NCI-H1105 (cell line): ENCODE results near the gene TPCN2.

ENCODE experiments used
- DNase-seq: peaks from one replicate; lab custom pipeline; 2025; lab: John Stamatoyannopoulos, UW

Gene TPCN2

GRCh38 chr11:69166218-69167115 is 117.7 kb downstream of the TPCN2 start:
- DNase-seq: no peak

GRCh38 chr11:69167130-69167915 is 118.6 kb downstream of the TPCN2 start:
- no peak for DNase-seq

DNA sequence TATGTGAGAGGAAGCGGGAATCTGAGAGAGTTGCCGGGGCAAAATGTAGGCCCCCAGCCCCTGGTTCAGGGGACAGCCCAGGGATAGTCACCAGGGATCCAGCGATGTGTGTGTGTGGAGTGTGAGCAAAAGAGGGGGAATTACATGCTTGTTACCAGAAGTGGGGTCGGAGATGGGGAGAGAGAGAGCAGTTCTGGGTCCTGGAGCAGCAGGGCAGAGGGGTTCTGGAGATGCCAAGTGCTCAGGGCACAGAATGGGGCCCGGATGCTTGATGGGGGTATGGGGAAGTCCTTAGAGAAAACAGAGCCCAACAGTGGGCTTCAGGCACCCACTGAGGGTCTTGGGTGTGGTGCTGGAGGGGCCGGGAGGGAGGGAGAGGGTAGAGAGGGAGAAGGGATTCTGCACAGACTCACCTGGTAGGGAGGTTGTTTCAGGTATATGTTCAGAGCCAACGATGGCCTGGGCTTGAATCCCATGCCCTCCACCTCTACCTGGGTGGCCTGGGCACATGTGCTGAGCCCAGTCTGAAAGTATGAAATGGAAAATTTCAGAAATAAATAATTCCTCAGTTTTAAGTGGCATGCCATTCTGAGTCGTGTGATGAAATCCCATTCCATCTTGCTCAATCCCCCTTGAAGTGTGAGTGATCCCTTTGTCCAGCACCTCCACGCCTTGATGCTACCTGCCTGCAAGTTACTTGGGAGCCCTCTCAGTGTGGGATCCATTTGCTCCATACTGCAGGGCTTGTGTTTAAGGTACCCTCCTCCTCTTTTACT is 119.4 kb downstream of the TPCN2 start:
- no peak for DNase-seq

GRCh38 chr11:69169479-69169878 is 120.7 kb downstream of the TPCN2 start:
- no peak for DNase-seq

DNA sequence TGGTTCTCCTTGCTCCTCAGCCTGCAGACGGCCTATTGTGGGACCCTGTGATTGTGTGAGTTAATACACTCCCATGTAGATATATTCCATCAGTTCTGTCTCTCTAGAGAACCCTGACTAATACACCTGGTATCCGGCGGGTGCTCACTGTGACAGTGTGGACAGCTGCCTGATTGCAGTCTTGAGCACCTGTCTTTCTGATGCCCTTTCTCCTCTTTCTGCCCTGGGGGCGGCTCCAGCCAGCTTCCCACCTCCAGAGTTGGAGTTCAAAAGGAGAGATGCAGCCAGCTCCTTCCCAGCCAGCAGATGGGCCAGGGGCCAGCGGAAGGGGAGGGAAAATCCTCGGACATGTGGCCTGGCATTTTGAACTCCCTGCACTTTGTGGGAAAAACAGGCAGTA is 122.0 kb downstream of the TPCN2 start:
- no peak for DNase-seq

GRCh38 chr11:69171476-69172240 is 122.9 kb downstream of the TPCN2 start:
- DNase-seq: no peak

GRCh38 chr11:69172674-69173073 is 123.9 kb downstream of the TPCN2 start:
- DNase-seq: no peak

DNA sequence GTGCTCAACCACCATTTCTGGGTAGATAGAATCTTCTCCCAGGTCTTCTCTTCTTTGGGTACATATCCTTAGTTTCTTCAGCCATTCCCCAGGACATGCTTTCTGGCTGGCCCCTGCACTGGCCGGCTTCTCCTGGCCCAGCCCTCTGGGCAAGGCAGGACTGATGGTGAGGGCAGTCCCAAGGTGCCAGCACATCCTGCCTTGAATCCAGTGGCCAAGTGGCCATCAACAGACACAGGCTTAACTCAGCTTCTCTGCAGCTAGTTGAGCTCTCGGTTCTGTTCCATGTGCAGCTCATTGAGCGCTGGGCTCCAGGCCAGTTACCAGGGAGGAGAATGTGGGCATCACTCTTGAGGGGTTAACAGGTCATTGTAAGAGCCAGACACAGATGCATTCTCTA is 124.6 kb downstream of the TPCN2 start:
- DNase-seq: no peak

GRCh38 chr11:69173925-69174581 is 125.3 kb downstream of the TPCN2 start:
- DNase-seq: no peak

DNA sequence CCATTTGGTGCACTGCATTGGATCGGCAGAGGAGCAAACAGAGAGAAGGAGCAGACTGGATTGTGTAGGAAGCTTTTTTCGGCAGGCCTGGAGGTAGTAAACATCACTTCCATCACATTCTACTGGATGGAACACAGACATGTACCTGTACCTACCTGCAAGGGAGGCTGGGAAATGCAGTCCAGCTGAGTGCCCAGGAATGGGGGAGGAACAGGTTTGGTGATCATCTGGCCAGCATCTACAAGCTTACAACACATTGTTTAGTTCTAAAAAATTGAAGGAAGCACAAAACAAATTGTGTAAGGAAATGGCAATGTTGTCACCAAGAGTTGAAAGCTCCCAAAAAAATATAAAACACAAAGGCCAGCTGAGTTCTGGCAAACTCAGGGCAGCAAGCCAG is 126.1 kb downstream of the TPCN2 start:
- no peak for DNase-seq

DNA sequence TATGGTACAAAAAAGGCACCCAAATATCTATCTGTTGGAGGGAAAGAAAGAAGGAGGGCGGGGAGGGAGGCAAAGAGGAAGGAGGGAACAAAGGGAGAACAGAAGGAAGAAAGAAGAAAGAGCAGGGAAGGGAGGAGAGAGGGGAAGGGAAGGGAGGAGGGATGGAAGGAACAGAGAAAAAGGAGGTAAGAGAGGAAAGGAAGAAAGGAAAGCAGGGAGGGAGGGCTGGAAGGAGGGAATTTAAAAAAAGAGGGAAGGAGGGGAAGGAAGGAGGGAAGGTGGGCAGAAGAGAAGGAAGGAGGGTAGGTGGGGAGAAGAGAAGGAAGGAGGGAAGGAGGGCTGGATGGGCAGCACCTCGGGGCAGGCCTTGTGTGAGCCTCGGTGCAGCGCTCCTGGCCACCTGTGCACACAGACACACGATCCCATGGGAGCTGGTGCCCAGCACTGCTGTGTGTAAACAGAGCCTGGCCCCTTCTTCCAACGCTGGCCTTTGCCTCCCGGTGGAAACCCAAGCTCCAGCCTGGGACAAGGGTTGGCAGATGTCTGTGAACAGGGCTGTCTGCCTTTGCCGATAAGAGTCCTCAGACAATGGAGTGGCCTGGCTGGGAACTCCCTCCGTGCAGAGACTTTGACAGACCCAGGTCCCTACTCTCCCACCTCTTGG is 130.2 kb downstream of the TPCN2 start:
- no peak for DNase-seq

DNA sequence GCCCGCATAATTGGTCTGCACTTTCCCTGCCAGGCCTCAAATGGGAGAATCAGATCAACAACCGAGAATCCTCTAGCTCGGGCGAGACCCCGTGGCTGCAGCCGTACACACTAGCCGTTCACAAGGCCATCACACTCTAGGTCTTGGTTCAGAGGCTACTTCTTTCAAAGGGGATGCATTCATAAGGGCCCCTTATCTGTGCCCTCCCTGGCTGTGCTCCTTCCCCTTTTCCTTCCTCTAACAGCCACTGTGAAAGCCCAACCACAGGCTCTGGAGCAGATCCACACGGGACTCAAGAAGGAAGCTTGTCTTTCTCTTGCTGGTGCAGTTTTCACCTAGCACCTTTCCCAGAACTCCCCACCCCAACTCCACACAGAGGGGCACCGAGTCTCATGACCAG is 131.5 kb downstream of the TPCN2 start:
- no peak for DNase-seq

DNA sequence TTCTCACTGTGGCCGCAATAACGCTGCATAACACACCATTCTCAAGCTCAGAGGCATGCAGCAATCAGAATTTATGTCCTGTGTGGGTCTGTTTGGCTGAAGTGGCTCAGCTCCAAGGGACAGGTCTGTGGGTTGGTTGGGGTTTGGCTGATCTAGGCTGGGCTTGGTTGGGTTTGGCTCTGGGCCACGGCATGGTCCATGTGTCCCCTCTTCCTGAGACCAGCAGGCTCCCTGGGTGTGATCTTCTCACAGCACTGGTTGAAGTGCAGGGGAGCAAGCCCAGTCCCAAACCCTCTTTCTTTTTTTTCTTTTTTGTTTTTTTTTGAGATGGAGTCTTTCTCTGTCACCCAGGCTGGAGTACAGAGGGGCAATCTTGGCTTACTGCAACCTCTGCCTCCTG is 132.0 kb downstream of the TPCN2 start:
- no peak for DNase-seq

DNA sequence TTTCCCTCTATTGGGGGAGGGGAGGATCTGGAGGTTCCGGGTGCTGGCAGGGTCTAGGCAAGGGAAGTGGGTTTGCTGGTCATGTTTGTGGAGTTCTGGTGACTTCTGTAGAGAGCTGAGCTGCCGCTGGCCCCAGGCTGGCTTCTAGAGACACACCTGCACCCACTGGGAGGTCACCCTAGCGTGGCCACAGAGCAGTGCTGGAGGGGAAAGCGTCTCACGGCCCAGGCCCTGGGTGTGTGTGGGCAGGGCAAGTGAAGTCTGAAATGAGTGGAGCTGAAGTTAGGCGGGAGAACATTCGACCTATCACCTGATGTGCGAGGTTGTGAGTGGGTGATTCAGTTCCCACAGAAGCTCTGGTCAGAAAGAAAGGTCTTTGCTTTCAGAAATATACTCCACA is 134.9 kb downstream of the TPCN2 start:
- no peak for DNase-seq
